DMS153 treated with DMSO at 0.1 percent for 48 hours (cell line): ENCODE results near the gene MYCN.
"Not testable (repeated sequence)": the region's sequence is repeated elsewhere in the genome, so short reads cannot be mapped to it uniquely, and the experiment has no call there.

Source experiments
- DNase-seq: peaks from one replicate; lab custom pipeline; 2025; ENCODE audit not compliant: unreplicated experiment; lab: John Stamatoyannopoulos, UW

MYCN gene

GRCh38 chr2:15956751-15957736, 16.7 kb downstream of the MYCN start:
- no peak for DNase-seq

- DNase-seq: no peak
Measured at GRCh38 chr2:15957881-15958713, 17.7 kb downstream of the MYCN start.

- DNase-seq: no peak
Measured at GRCh38 chr2:15959331-15960153, 19.2 kb downstream of the MYCN start.

- not testable (repeated sequence) for DNase-seq
Measured at GRCh38 chr2:15960154-15960520, 19.8 kb downstream of the MYCN start.

- DNase-seq: not testable (repeated sequence)
Measured at GRCh38 chr2:15963109-15963976, 23.0 kb downstream of the MYCN start.

- no peak for DNase-seq
Measured at GRCh38 chr2:15963977-15964670, 23.8 kb downstream of the MYCN start.

- no peak for DNase-seq
Measured at GRCh38 chr2:15964936-15965563, 24.7 kb downstream of the MYCN start.

- no peak for DNase-seq
Measured at GRCh38 chr2:15965564-15966019, 25.2 kb downstream of the MYCN start.

- no peak for DNase-seq
Measured at GRCh38 chr2:15967415-15968279, 27.3 kb downstream of the MYCN start.

GRCh38 chr2:15968280-15969178, 28.2 kb downstream of the MYCN start:
- DNase-seq: no peak

GRCh38 chr2:15969214-15969613, 28.9 kb downstream of the MYCN start:
- no peak for DNase-seq

GRCh38 chr2:15970701-15971100, 30.4 kb downstream of the MYCN start:
- DNase-seq: no peak

- no peak for DNase-seq
Measured at GRCh38 chr2:15971351-15971750, 31.0 kb downstream of the MYCN start.

GRCh38 chr2:15971831-15972522, 31.6 kb downstream of the MYCN start:
- no peak for DNase-seq

GRCh38 chr2:15973481-15974401, 33.4 kb downstream of the MYCN start:
- no peak for DNase-seq
